NCI-H1092 (cell line): ENCODE results near the gene RAC2.
"Not testable (repeated sequence)": the region's sequence is repeated elsewhere in the genome, so short reads cannot be mapped to it uniquely, and the experiment has no call there.

Source experiments
- DNase-seq: peaks from one replicate; lab custom pipeline; 2025; lab: John Stamatoyannopoulos, UW

Gene RAC2

GRCh38 chr22:37234736-37235711, 9.0 kb downstream of the RAC2 start:
- no peak for DNase-seq

GRCh38 chr22:37233751-37234631, 10.1 kb downstream of the RAC2 start:
- DNase-seq = no peak

- not testable (repeated sequence) for DNase-seq
These were observed 10.7 kb downstream of the RAC2 start for GRCh38 chr22:37233371-37233750.

GRCh38 chr22:37232140-37232998, 11.7 kb downstream of the RAC2 start:
- no peak for DNase-seq

- no peak for DNase-seq
These were observed 12.5 kb downstream of the RAC2 start for GRCh38 chr22:37231406-37232139.

GRCh38 chr22:37230673-37231405, 13.2 kb downstream of the RAC2 start:
- no peak for DNase-seq

- no peak for DNase-seq
These were observed 14.0 kb downstream of the RAC2 start for GRCh38 chr22:37229805-37230672.

GRCh38 chr22:37229012-37229804, 14.9 kb downstream of the RAC2 start:
- DNase-seq = no peak

- no peak for DNase-seq
These were observed 15.7 kb downstream of the RAC2 start for GRCh38 chr22:37228106-37229011.

GRCh38 chr22:37226514-37226913, 17.6 kb downstream of the RAC2 start:
- no peak for DNase-seq

- DNase-seq = no peak
These were observed 18.0 kb downstream of the RAC2 start for GRCh38 chr22:37226087-37226486.

- no peak for DNase-seq
These were observed 18.6 kb downstream of the RAC2 start for GRCh38 chr22:37225481-37225880.

GRCh38 chr22:37224757-37225420, 19.2 kb downstream of the RAC2 start:
- no peak for DNase-seq

GRCh38 chr22:37223965-37224551, 20.0 kb downstream of the RAC2 start:
- no peak for DNase-seq

GRCh38 chr22:37222440-37222971, 21.6 kb downstream of the RAC2 start:
- DNase-seq = no peak
